Measurements from ENCODE around the gene GUCA1A.

GUCA1A gene

DNA sequence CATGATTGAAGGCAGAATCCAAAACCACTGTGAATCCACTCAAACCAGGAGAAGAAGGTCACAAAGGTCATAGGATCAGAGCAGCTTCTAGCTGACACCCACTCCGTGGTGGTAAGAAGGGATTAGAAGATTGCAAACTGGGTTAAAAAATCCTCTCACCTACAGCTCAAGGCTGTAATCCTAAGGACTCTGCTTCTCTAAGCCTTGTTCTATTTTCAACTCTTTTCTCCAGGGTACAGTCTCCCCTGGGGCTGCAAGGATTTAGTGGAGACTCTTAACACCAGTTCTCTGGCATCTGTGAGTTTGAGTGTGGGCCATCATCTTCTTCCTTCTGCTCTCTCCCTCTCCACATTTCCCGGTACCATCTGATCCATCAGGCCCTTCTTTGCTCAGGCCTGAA lies at the start of gene GUCA1A:
TSS of gene GUCA1A (plus strand) at position 264 of the 400 bp plus-strand sequence. CDS start 250 bp downstream, outside the sequence.
- DNase-seq (ENCODE audit: low spot score) = no peak

DNA sequence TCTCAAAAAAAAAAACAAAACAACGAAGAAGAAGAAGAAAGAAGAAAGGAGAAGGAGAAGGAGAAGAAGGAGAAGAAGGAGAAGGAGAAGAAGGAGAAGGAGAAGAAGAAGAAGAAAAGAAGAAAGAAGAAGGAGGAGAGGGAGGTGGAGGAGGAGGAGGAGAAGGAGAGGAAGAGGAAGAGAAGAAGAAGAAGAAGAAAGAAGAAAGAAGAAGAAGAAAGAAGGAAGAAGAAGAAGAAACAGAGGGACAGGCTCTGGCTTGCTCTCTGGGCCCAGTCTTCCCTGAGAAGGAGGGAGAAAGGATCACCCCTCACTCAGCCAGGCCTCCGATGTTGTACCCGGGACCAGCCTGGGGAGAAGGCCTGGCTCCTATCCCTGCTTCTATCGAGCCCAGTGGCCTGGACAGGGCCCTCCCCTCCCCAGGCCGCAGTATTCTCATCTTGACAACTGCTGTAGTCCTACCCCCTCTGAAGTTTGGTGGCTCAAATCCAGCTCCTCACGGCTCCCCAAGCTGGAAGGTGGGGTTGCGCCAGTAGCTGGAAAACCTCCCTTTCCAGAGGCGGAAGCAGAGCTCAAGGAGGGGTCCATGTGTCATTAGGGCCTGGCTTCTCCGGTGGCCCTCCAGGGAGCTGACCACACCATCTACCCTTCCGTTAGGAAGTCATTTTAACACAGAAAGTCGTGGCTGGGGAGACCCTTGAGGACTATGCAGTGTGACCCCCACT lies 49.6 kb upstream of the GUCA1A start:
- no peak for DNase-seq (ENCODE audit: low spot score)

DNA sequence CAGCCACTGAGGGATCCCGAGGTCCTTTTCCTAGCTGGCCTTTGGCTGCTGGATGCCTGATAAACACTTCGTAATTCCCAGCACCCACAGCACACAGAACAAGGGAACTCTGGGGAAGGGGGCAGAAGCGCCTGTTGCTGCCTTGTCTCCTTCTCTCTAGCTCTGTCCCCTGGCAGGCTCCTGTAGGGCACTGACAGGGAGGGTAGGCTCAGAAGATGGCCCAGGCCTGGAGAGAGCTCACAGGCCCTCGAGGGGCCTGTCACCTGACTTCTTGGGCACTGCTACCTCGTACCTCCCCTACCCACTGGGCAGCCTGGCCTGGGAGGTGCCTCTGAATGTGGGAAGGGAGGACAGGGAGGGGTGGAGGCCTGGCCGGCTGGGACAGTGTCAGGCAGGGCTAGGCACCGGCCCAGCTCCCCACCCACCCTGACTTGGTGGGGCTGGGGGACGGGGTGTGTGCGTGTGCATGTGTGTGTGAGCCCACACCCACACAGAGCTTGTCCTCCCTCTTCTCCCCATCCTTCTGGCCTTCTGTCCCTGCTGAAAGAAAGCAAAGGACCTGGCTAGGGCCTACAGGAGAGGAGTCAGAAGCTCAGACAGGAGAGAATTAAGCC lies 48.8 kb upstream of the GUCA1A start:
- no peak for DNase-seq (ENCODE audit: low spot score)

DNA sequence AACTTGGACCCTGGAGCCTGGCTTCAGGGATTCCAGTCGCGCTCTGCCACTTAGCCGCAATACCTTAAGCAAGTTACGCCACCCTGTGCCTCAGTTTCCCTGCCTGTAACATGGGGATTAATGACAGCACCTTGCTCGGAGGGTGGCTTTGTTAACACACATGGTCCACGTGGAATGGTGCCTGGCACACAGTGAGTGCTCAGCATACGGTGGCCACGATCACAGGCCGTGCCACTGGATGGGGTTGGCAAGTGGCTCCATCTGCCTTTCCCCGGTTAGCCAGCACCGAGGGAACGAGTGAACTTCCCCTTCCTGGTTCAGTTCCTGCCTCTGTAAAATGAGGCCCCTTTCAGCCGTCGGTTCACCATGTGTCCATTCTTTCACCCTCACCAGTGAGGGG lies 47.9 kb upstream of the GUCA1A start:
- no peak for DNase-seq (ENCODE audit: low spot score)

DNA sequence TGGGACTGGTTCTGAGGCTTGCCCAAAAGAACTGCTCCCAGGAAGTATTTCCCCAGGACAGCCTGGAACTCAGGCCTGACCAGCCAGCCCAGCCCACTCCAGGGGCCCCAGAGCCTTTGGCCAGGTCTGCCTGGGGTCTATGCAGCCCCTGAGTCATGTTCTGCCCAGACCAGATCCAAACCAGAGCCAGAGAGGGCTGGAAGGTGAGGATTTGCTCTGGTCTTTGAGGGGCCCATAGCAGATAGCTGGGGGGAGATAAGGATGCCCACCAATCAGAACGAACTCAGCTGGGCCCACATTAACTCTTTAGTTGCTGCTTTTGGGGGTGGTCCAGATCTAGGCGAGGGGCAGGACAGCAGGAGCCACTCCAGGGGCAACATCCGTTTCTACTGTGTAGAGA lies 47.5 kb upstream of the GUCA1A start:
- no peak for DNase-seq (ENCODE audit: low spot score)

DNA sequence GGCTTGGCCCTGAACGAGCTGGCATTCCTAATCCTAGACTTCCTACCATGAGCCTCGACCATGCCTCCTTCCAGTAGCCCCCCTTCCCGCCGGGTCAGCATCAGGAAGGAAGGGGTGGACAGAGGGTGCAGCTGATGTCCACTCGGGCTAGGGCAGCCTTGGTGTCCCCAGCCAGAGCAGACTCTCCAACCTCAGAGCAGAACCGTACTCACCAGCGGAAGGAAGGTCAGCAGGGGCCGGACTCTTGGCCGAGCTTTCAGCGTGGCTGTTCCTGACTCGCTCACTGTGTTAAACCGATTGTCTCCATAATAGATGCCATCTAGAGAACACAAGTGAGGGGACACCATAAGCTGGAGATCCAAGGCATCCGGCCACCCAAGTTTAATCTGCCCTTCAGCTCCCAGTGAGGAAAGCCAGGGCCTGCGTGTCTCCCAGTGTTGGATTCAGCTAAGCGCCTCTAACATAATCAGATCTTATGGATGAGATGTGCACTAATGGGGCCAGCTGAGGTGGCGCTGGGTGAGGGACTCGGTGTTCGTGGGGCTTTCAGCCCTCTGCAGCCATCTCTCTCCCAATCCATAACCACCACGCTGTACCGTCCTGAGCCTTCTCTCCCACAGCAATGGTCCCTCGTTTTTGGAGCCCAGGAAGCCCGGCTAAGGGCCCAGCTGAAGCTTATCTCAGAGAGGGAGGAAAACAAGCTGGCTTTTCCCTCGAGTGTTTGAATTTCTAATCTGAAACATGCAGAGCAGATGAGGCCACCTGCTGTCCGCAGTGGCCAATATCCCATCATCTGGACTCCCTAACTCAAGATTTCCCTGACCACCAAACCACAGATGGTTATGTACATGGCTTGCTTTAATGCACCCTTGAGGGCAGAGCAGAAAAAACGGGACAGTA lies 44.5 kb upstream of the GUCA1A start:
- DNase-seq (ENCODE audit: low spot score) = no peak

DNA sequence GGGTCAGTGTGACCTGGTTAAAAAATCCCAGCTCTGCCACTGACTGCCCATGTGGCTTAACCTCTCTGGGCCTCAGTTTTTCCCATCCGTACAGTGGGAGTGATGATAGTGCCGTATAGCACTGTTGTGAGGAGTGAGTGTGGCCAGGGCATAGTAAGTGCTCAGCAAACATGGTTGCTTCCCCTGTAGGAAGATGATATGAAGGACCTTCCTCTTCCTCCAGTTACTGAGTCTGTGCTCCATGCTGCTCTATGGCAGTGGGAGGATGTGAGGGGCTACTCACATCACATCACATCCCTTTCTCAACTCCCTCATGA lies 43.8 kb upstream of the GUCA1A start:
- no peak for DNase-seq (ENCODE audit: low spot score)

DNA sequence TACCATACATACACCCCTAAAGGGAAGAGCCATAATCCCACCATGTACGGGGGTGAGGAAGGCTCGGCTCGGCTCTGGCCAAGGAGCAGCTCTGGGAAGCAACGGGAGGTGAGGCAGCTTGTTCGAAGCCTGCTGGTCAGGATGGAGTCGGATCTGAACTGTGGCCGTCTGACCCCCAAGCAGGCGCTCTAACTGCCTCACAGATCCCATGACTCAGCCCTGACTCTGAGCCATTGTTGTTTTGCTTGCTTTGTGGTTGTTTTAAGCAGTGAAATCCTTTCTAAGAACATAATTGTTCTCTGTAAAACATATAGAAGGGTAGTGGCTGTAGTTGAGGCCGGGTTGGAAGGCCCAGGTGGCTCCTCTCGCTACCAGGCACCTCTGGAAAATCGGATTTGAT lies 41.6 kb upstream of the GUCA1A start:
- no peak for DNase-seq (ENCODE audit: low spot score)

DNA sequence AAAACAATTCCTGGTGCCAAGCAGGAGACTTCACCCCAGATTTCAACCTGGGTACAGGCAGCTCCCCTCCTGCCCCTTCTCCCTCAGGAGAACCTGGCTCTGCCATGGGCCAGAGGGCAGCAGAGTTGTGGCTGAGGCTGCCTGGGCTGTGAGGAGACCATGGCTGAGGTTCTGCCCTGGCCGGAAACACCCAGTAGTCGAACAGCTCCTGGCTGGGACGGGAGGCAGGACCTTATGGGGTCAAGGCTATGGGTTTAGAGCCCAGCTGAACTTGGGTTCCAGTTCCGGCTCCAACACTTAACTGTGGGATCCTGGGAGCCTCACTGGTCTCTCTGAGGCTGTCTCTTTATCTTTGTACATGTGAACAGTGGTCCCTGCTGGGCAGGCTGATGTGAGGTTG lies 39.2 kb upstream of the GUCA1A start:
- no peak for DNase-seq (ENCODE audit: low spot score)

DNA sequence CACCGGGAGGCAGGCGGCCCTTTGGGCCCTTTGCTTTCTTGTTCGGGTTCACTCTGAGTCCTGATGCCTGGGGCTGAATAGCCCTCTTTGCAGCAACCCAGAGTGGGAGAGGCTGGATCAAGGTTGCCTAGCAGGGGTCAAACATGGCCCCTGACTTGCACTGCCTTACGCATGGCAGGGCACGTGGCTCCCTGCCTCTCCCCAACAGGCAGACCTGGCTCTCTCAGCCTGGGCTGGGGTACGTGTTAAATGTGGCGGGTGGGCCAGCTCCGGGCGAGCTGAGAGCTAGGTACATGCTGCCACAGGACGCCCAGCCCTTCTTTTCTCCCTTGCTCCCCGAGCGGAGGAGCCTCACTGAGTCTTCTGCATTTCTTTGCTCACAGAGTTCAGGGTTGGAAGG lies 38.0 kb upstream of the GUCA1A start:
- DNase-seq (ENCODE audit: low spot score) = no peak

DNA sequence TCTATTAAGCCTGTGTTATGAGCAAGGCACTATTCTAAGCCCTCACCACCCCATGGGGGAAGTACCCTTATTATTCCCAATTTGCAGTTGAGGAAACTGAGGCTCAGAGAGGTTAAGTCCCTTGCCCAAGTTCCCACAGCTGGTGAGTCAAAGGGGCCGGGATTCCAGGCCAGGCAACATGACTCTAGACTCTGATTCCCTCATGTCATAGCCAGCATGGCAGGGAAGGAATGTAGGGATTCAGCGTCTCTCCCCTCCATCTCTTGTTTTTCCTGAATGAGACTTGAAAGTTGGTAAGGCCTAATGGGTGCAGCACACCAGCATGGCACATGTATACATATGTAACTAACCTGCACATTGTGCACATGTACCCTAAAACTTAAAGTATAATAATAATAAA lies 37.4 kb upstream of the GUCA1A start:
- DNase-seq (ENCODE audit: low spot score) = no peak

DNA sequence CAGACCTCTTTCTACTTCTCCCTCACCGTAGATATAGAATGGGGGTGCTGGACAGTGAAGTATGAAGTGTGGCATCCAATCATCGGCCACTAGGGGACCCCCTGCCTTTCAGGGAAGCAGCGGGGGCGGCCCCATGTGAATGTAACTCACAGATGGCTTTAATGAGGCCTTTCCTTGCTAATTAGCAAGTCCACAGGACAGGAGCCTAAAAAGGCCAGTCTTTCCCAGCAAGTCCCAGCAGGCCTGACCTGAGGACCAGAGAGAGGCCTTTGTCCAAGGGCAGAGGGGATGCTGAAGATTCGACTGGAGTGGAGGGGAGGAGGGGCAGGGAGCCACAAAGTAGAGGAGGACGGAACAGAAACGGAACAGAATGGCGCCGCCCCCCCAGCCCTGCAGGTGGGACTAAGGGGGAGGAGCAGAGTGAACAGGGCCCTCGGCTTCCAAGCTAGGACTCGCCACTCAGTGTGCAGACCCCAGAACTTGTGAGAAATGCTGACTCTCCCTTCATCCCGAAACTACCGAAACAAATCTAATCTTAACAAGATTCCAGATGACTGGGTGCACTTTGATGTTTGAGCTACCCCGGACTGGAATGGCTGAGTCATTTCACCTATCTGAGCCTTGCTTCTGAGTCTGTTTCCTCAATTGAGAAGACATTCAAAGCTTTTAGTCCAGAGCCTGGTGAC lies 36.5 kb upstream of the GUCA1A start:
- peak; percentile 70 for DNase-seq (ENCODE audit: low spot score)

DNA sequence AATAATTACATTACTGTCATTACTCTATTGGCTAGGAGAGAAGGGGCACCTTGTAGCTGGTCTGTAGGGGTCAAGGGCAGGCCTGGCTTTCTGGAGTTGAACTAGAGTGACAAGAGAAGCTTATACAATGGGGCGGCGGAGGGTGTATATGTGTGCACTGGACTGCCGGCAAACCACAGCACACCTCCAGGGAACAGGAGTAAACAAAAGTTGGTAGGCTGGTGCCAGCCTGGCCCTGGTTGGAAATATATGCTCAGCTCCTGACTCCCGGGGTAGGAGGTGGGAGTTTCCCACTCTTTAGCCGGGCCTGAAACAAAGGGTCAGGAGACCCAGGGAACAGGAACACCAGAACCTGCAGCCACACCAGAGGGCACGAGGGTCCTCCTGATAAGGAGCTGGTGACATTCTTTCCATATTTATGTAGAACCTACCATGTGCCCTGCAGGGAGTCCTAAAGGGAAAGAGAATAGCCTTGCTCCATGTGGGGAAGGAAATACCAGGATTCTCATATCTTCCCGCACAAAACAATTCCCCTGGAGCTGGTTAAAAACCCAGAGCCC lies 35.9 kb upstream of the GUCA1A start:
- DNase-seq (ENCODE audit: low spot score) = no peak

DNA sequence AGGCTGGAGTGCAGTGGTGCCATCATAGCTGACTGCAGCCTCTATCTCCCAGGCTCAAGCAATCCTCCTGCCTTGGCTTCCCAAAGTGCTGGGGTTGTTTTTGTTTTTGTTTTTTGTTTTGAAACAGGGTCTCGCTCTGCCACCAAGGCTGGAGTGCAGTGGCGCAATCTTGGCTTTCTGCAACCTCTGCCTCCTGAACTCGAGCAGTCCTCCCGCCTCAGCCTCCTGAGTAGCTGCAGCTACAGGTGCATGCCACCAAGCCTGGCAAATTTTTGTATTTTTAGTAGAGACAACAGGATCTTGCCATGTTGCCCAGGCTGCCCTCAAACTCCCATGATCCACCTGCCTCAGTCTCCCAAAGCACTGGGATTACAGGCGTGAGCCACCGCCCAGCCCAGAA lies 35.0 kb upstream of the GUCA1A start:
- DNase-seq (ENCODE audit: low spot score) = no peak

DNA sequence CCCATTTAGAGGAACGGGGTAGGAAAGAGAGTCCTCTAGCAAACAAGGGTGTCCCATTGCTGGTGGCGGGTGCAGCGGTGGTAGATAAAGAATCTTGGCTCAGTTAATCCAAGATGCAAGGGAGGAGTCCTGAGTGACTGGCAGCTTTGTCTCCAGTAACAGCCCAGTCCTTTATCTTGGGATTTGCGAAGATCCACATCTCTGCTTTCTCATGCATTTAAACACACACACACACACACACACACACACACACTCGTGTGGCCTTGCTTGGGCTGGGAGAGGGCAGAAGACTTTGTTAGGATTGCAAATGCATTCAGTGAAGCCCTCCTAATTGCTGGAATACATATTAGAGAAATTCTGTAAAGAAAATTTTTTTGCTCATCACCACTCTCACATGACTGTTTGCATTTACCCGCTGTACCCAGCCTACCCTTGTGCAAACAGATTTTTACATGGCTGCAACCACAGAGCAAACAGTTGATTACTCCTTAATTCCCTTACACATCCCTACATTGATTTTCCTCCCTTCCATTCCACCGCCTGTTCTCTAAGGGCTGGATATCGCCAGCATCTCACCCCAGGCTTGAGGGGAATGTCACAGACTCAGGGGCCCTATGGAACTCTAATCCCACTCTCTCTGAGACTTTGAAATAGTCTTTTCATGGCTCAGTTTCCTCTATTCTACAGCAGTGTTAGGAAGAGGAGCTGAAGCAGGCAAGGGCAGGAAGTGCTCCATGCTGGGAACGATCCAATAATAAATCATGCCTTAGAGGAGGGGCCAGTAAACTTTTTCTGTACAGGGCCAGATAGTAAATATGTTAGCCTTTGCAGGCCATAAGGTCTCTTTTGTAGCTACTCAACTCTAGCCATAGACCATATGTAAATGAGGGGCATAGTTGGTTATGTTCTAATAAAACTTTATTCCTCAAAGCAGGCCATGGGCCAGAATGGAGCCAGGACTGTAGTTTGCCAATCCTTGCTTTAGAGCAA lies 34.2 kb upstream of the GUCA1A start:
- DNase-seq (ENCODE audit: low spot score) = no peak

DNA sequence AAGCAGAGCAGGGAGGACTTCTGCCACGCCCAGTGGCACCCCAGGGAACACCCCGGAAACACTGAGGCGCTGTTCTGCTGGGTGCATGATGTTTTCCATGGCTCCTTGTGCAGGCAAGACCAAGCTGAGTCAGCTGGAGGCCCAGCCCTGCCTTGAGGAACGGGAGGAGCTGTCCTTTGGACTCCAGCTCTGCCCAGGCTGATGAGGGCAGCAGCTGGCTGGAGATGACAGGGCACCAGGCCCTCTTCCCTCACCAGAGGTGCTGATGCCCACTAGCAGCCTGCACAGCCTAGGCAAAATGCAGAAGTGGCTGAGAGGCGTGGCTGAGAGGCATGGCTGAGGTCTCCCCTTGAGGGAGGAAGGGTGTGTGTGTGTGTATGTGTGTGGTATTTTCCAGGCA lies 33.1 kb upstream of the GUCA1A start:
- DNase-seq (ENCODE audit: low spot score) = peak; percentile 85

DNA sequence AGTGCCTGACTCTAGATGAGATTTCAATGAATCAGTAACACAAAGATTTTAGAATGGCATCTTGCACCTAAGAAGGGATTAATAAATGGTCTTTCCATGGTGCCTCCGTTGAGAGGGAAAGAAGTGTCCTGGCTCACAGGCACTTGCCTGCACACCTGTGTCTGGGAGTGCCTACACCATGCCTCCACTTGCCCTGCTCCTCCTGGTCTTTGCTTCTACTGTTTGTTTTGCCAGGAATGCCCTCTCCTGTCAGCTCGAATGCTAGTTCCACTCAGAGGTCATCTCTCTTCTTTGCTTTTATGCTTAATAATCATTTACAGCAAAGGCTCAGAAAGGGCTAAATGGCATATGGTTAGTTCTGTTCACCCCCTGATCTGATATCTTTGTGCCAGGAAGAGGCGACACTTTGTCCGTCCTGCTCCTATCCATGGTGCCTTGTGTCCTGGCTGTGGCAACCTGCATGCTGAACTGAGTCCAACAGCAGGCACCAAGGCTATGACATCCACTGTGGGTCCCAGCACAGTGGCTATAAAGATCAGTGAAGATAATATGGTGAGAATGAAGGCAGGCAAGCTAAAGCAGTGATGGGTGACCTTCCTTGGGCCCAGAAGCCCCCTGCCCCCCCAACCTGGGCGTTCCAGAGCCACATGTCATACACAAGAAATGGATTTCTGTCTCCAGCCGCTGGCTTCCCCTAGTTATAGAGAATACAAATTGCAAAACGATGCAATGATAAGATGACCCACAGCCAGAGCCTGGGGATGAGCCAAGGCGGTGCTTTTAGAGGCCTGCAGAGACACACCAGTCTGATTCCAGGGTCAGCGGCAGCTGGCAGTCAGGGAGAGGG lies 32.2 kb upstream of the GUCA1A start:
- DNase-seq (ENCODE audit: low spot score) = peak; percentile 44

DNA sequence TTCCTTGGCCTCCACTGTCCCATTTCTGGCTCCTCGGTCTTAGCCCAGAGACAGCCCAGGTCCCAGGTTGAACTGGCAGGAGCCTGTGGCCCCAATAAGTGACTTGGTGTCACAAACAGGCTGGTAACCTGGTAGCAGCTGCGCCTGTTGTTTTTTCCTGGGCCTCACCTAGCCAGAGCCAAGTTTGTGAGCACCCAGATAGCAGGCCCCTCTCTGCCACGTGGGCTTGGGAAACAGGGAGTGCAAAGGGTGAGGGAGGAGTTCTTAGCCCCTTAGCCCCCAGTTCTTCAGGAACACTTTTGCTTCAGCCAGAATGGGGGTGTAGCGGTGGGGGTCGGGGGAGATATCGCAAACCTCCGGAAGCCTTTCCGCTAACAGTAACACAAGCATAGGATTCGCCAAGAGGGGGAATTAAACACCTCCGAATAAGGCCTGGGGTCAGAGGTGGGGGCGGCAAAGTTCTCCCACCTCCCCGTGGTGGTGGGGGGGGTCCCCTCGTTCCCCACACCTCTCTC lies 31.5 kb upstream of the GUCA1A start:
- peak; percentile 49 for DNase-seq (ENCODE audit: low spot score)

DNA sequence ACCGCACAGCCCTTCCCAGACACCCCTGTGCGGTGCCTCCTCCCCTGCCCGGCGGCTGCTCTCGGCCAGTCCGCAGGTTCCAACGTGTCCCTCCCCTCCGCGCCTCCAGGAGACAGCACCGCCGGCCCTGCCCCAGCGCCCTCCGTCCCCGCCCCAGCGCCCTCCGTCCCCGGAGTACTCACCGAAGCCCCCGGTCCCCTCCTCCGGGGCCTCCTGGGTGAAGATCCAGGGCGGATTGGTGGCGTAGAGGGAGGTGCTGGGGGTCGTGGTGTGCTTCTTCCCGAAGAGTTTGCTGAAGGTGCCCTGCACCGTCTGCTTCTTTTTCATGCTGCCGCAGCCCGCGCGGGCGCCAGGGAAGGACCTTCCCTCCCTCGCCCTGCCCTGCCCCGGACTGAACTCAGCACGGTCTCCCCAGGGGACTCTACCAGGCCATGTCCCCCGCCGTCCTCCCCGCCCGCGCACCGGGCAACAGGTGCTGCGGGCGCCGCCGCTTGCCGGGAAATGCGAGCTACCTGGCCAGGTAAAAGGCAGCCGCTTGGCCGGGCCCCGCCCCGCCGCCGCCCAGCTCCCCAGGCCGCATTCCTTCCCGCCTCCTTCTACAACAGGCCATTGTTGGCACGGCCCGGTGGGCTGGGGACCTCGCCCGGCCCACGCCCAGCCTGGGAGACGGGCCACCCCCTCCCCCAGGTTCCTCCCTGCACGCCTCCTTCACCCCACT lies 30.9 kb upstream of the GUCA1A start, which contains the start of gene C6orf132:
TSS of gene C6orf132 (minus strand) at position 503 of the 718 bp plus-strand sequence. CDS start at position 327, 176 bp downstream.
- peak; percentile 56 for DNase-seq (ENCODE audit: low spot score)
